MM.1S (cell line): Measurements from ENCODE around the gene AREL1.

Source experiments
- DNase-seq: peaks from one replicate; pipeline ENCODE4 v3.0.0-alpha.2; 2015
- H2AFZ ChIP-seq: fragments of 300-600 bp; sonication (generic); 2 replicates; pipeline ENCODE4 v1.6.0; 2016; ENCODE audit warnings: antibody characterized with exemption, low read length
- H3F3A ChIP-seq: fragments of 300-600 bp; sonication (generic); 2 replicates; pipeline ENCODE4 v1.6.1; 2016; ENCODE audit warnings: mild to moderate bottlenecking, antibody characterized with exemption, low read length, moderate library complexity, mixed read lengths; ENCODE audit not compliant: insufficient read depth
- H3K27ac ChIP-seq: fragments of 300-600 bp; sonication (generic); 2 replicates; pipeline ENCODE4 v1.5.1; 2016; ENCODE audit warnings: mild to moderate bottlenecking, low read length
- H3K27me3 ChIP-seq: fragments of 300-600 bp; sonication (generic); replicated peaks from 2 replicates; pipeline ENCODE4 v1.6.0; 2016; ENCODE audit warnings: low read length; ENCODE audit not compliant: insufficient read depth
- H3K36me3 ChIP-seq: fragments of 300-600 bp; sonication (generic); replicated peaks from 2 replicates; pipeline ENCODE4 v1.6.1; 2016; ENCODE audit warnings: mild to moderate bottlenecking, low read length, mixed read lengths; ENCODE audit not compliant: insufficient read depth
- H3K4me1 ChIP-seq: fragments of 300-600 bp; sonication (generic); 2 replicates; pipeline ENCODE4 v1.6.1; 2016; ENCODE audit warnings: low read length, mixed read lengths
- H3K4me2 ChIP-seq: fragments of 300-600 bp; sonication (generic); 2 replicates; pipeline ENCODE4 v1.6.0; 2016; ENCODE audit warnings: low read depth, low read length
- H3K4me3 ChIP-seq: fragments of 300-600 bp; sonication (generic); 2 replicates; pipeline ENCODE4 v1.5.1; 2016; ENCODE audit warnings: low read length, mixed read lengths
- H3K79me2 ChIP-seq: fragments of 300-600 bp; sonication (generic); 2 replicates; pipeline ENCODE4 v1.6.1; 2016; ENCODE audit warnings: mixed run types, low read length, mixed read lengths
- H3K9ac ChIP-seq: fragments of 300-600 bp; sonication (generic); 2 replicates; pipeline ENCODE4 v1.6.1; 2016; ENCODE audit warnings: low read length, mixed read lengths
- H3K9me2 ChIP-seq: fragments of 300-600 bp; sonication (generic); replicated peaks from 2 replicates; pipeline ENCODE4 v1.6.1; 2016; ENCODE audit warnings: mild to moderate bottlenecking, low read length, mixed read lengths; ENCODE audit not compliant: insufficient read depth
- H3K9me3 ChIP-seq: fragments of 300-600 bp; sonication (generic); replicated peaks from 2 replicates; pipeline ENCODE4 v1.6.1; 2016; ENCODE audit warnings: mild to moderate bottlenecking, low read length, mixed read lengths; ENCODE audit not compliant: insufficient read depth
- H4K20me1 ChIP-seq: fragments of 300-600 bp; sonication (generic); 2 replicates; pipeline ENCODE4 v1.6.1; 2016; ENCODE audit warnings: mild to moderate bottlenecking, low read length, moderate library complexity, mixed read lengths; ENCODE audit not compliant: insufficient read depth
- EZH2 ChIP-seq: fragments of 300-600 bp; sonication (generic); optimal IDR thresholded peaks from 2 replicates; pipeline ENCODE3; 2017; ENCODE audit warnings: low read depth, mild to moderate bottlenecking, antibody characterized with exemption, low read length, mixed read lengths
- EZH2phosphoT487 ChIP-seq: fragments of 300-600 bp; sonication (generic); IDR thresholded peaks from 2 replicates; pipeline ENCODE4 v1.6.1; 2018; ENCODE audit warnings: antibody characterized with exemption, low read length
- TF ChIP-seq, protein P1 (sequence below): fragments of 300-600 bp; sonication (generic); IDR thresholded peaks from 2 replicates; pipeline ENCODE4 v1.5.1; 2016; ENCODE audit warnings: antibody characterized with exemption, low read length, mixed read lengths

The AREL1 gene

DNA sequence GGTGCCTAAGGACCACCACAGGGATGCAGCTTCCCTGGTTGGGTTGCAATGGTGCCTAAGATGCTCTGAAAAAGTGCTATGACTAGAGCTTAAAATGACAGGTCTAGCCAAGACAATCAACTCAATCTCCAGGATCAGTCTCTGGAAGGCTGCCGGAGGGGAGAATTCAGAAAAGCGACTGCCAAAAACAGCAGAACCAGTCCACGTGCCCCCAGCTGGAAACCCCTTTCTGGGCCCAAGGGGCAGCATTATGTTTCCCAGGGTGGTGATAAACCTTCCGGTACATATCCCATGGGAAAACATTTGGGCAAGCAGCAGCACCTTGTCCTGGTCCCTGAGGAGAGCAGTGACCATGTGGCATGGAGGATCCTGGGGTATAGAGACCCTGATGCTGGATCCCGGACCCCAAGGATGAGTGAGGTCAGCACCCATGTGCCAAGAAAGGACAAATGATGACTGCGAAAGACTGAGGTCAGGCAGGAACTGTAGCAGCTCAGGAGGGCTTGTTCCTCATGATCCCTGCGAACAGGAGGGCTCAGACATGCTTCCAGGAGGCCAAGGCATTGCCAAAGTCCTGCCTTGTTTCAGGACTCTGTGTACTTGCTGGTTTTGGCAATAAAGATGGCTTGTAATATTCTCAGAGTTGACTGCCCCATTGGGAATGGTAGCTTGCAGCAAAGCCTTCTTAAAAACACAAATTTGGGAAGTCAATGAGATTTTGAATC, 51.0 kb downstream of the AREL1 start:
- H2AFZ ChIP-seq = no peak overlapping the region
- no peak overlapping the region for H3K4me2 ChIP-seq
- H3K27me3 ChIP-seq = no peaks in the 10 kb centered on the region
- H3K79me2 ChIP-seq = no peaks in the 10 kb centered on the region
- H4K20me1 ChIP-seq = no peaks in the 10 kb centered on the region
- H3K36me3 ChIP-seq = no peaks in the 10 kb centered on the region
- H3K4me1 ChIP-seq = no peaks in the 10 kb centered on the region
- H3K9me2 ChIP-seq = no peaks in the 10 kb centered on the region
- no peak for TF ChIP-seq EZH2phosphoT487
- no peak for TF ChIP-seq EZH2
- TF ChIP-seq, protein P1, sequence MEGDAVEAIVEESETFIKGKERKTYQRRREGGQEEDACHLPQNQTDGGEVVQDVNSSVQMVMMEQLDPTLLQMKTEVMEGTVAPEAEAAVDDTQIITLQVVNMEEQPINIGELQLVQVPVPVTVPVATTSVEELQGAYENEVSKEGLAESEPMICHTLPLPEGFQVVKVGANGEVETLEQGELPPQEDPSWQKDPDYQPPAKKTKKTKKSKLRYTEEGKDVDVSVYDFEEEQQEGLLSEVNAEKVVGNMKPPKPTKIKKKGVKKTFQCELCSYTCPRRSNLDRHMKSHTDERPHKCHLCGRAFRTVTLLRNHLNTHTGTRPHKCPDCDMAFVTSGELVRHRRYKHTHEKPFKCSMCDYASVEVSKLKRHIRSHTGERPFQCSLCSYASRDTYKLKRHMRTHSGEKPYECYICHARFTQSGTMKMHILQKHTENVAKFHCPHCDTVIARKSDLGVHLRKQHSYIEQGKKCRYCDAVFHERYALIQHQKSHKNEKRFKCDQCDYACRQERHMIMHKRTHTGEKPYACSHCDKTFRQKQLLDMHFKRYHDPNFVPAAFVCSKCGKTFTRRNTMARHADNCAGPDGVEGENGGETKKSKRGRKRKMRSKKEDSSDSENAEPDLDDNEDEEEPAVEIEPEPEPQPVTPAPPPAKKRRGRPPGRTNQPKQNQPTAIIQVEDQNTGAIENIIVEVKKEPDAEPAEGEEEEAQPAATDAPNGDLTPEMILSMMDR = no peak
- H3F3A ChIP-seq = no peaks in the 10 kb centered on the region
- H3K9ac ChIP-seq = no peak overlapping the region
- DNase-seq = no peak
- H3K9me3 ChIP-seq = no peaks in the 10 kb centered on the region
- H3K4me3 ChIP-seq = no peak overlapping the region
- H3K27ac ChIP-seq = no peak overlapping the region

DNA sequence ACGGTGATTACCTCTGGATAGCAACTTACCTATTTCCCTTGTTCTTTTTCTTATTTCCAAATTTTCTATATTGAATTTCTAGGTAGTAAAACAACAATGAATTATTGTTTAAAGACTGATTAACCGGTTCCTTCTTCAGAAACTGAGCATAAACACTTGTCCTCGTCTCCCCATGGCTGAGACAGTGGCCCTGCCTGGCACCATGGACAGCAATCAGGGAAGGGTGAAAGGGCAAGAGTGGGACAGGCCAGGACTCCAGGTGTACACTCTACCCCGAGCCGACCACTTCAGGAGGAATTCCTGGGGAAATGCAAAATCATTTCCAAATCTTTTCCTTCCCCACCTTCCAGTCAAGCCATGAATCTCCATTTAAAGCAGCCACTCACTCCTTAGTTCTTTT, 52.0 kb downstream of the AREL1 start:
- Histone ChIP-seq H3K4me2 (no peak overlapping the region), H3K4me3 (no peak overlapping the region), H3K9me3 (no peaks in the 10 kb centered on the region), H3K27ac (no peak overlapping the region), H3K27me3 (no peaks in the 10 kb centered on the region), H3K9me2 (no peaks in the 10 kb centered on the region), H3K9ac (no peak overlapping the region), H3K79me2 (no peaks in the 10 kb centered on the region), H4K20me1 (no peaks in the 10 kb centered on the region), H3K4me1 (no peaks in the 10 kb centered on the region), H3F3A (no peaks in the 10 kb centered on the region), H2AFZ (no peak overlapping the region), H3K36me3 (no peaks in the 10 kb centered on the region)
- no peak for TF ChIP-seq EZH2phosphoT487
- TF ChIP-seq, protein P1 = no peak
- no peak for DNase-seq

DNA sequence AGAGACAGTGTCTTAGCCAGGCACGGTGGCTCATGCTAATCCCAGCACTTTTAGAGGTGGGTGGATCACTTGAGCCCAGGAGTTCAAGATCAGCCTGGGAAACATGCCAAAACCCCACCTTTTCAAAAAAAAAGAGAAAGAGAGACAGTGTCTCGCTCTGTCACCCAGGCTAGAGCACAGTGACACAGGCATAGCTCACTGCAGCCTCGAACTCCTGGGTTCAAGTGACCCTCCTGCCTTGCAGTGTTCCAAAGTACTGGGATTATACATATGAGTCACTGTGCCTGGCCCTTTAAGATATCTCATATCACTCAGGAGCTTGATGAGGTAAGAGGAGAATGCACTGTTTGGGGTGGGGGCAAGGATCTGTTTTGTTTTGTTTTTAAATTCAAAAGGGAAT, 52.7 kb downstream of the AREL1 start:
- Histone ChIP-seq H2AFZ (no peak overlapping the region), H3K36me3 (no peaks in the 10 kb centered on the region), H3K79me2 (no peaks in the 10 kb centered on the region), H3K27me3 (no peaks in the 10 kb centered on the region), H3F3A (no peaks in the 10 kb centered on the region), H3K4me1 (no peaks in the 10 kb centered on the region), H3K9ac (no peak overlapping the region), H3K9me2 (no peaks in the 10 kb centered on the region), H4K20me1 (no peaks in the 10 kb centered on the region), H3K4me3 (no peak overlapping the region), H3K27ac (no peak overlapping the region), H3K9me3 (no peaks in the 10 kb centered on the region), H3K4me2 (no peak overlapping the region)
- no peak for DNase-seq
- TF ChIP-seq, protein P1 = no peak
- no peak for TF ChIP-seq EZH2
